Subcutaneous adipose tissue (tissue), 4 donors: ENCODE measurements around the gene DCUN1D2. TPM values are rescaled to one million over a fixed set of nuclear protein-coding genes. Genes with fewer than 3 reads are reported as not detected.

Experiments used
- total RNA-seq, 4 donors: library from RNA; depleted of rRNA; stranded (reverse); fragments of >200 nt; gene quantifications; one replicate each; pipeline ENCODE4 v1.1.0, GENCODE V29; 2016
- TF ChIP-seq, protein P1 (sequence below): fragments of 450-650 bp; IDR thresholded peaks from one replicate; pipeline ENCODE4 v1.5.1; 2016; ENCODE audit warnings: low read depth, mild to moderate bottlenecking, control low read depth, antibody characterized with exemption, moderate library complexity

The DCUN1D2 gene
- total RNA-seq, 4 donors from 2014 or later = 15.1 to 22.2 (median 18.8) TPM

- TF ChIP-seq, protein P1, sequence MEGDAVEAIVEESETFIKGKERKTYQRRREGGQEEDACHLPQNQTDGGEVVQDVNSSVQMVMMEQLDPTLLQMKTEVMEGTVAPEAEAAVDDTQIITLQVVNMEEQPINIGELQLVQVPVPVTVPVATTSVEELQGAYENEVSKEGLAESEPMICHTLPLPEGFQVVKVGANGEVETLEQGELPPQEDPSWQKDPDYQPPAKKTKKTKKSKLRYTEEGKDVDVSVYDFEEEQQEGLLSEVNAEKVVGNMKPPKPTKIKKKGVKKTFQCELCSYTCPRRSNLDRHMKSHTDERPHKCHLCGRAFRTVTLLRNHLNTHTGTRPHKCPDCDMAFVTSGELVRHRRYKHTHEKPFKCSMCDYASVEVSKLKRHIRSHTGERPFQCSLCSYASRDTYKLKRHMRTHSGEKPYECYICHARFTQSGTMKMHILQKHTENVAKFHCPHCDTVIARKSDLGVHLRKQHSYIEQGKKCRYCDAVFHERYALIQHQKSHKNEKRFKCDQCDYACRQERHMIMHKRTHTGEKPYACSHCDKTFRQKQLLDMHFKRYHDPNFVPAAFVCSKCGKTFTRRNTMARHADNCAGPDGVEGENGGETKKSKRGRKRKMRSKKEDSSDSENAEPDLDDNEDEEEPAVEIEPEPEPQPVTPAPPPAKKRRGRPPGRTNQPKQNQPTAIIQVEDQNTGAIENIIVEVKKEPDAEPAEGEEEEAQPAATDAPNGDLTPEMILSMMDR = no peak
Measured at GRCh38 chr13:113460064-113460555, 30.4 kb downstream of the DCUN1D2 start.

DNA sequence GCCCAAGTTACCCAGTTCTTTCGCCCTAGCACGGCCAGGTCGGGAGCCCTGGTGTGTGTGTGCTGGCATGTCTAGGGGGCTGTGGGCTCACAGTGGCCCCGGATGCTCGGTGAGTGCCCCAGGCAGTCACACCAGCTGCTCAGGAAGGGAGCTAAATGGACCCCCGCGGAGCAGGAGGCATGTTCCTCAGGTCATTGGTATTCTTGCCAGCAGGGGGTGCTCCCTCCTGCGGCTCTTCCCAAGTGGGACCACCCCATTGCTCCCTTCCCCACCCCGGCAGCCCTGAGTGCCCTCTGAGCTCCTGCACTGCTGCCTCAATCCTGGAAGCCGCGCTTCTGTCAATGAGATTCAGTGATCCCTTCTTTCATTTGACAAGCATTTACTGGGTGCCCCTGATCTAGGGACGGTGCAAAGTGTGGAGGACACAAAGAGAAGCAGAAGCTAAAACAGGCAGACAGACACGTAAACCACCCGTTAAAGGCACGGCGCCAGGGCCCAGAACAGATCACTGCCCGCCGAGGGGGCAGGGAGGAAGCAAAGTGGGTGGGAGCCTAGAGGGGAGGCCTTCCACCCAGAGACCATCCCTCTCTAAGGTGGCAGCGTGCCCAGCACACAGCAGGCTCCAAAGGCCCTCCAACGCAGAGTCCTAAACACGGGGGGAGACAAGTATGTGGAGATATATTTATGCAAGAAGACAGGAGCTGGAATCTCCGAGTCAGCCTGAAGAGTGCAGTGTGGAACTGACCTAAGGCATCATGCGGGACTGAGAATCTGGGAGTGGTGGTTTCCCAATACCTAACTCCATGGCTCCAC, 32.1 kb downstream of the DCUN1D2 start:
- TF ChIP-seq, protein P1 = no peak

GRCh38 chr13:113457510-113457909, 33.0 kb downstream of the DCUN1D2 start:
- TF ChIP-seq, protein P1 = no peak

GRCh38 chr13:113456116-113456702, 34.3 kb downstream of the DCUN1D2 start:
- TF ChIP-seq, protein P1 = no peak

GRCh38 chr13:113455384-113455783, 35.1 kb downstream of the DCUN1D2 start:
- TF ChIP-seq, protein P1 = no peak

- TF ChIP-seq, protein P1 = no peak
Measured at GRCh38 chr13:113454936-113455335, 35.6 kb downstream of the DCUN1D2 start.

GRCh38 chr13:113452942-113453901, 37.3 kb downstream of the DCUN1D2 start, which contains the start of gene ADPRHL1:
TSS of gene ADPRHL1 (minus strand) at chr13:113453488. CDS start at chr13:113453437, 51 bp downstream.
- TF ChIP-seq, protein P1 = no peak
